ENCODE results near the gene PRM1. TPM values are rescaled to one million over a fixed set of nuclear protein-coding genes. Genes with fewer than 3 reads are reported as not detected.

The PRM1 gene
- total and polyA plus RNA-seq, 2 of the 13 experiments (the other 11 are each of a cell fraction or from before 2014, with no cell fraction given), result not detected

- TF ChIP-seq, protein P1, sequence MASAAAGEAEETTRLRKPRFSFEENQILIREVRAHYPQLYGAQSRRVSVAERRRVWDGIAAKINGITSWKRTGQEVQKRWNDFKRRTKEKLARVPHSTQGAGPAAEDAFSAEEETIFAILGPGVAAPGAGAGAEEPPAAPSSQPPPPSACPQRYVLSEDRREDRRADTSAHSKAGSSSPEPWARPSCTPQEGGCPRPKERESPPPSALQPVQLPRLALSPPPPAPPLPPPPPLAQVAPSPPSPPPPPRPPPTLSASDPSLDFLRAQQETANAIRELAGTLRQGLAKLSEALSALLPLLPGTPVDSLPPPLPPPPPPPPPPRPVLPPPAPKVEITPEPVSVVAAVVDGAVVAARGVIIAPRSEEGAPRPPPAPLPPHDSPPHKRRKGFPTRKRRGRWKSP (CRISPR knock-in tag; IDR thresholded peaks at IDR 0.05), result peak; percentile 80; the same call in 1 of the 2 replicates
- TF ChIP-seq XRCC5 (optimal IDR thresholded peaks at IDR 0.05; ENCODE audit: low read length) (peak; percentile 40), MYNN (CRISPR knock-in tag; IDR thresholded peaks at IDR 0.05; ENCODE audit: low read depth) (no peak), ISX (CRISPR knock-in tag; conservative IDR thresholded peaks at IDR 0.05) (no peak), PCBP1 (IDR thresholded peaks at IDR 0.05; ENCODE audit: borderline replicate concordance, low read depth, low read length) (peak; percentile 64; the same call in 1 of the 2 replicates), ZNF451 (CRISPR knock-in tag; IDR thresholded peaks at IDR 0.05) (no peak), ADNP (CRISPR knock-in tag; IDR thresholded peaks at IDR 0.05) (peak; percentile 11; the same call in 1 of the 2 replicates), ZUFSP (CRISPR knock-in tag; IDR thresholded peaks at IDR 0.05; ENCODE audit: borderline replicate concordance) (no peak), ISL2 (CRISPR knock-in tag; IDR thresholded peaks at IDR 0.05) (no peak), JUN (CRISPR knock-in tag; IDR thresholded peaks at IDR 0.05) (no peak; the same call in none of the 2 replicates), ZMYM4 (CRISPR knock-in tag; IDR thresholded peaks at IDR 0.05) (peak; percentile 69; the same call in 1 of the 2 replicates), ZNF274 (CRISPR knock-in tag; IDR thresholded peaks at IDR 0.05) (no peak; the same call in 1 of the 2 replicates), SALL1 (CRISPR knock-in tag; IDR thresholded peaks at IDR 0.05) (peak; percentile 86), ZNF782 (CRISPR knock-in tag; IDR thresholded peaks at IDR 0.05; ENCODE audit: borderline replicate concordance) (no peak), KLF15 (CRISPR knock-in tag; IDR thresholded peaks at IDR 0.05; ENCODE audit: borderline replicate concordance) (no peak), KDM4B (CRISPR knock-in tag; IDR thresholded peaks at IDR 0.05) (peak; percentile 38; the same call in 1 of the 2 replicates), ZNF569 (CRISPR knock-in tag; IDR thresholded peaks at IDR 0.05; ENCODE audit: borderline replicate concordance) (0 out of 2 replicates have a peak, but pooled peaks have one; percentile 14), LBX2 (CRISPR knock-in tag; IDR thresholded peaks at IDR 0.05; ENCODE audit: borderline replicate concordance) (0 out of 2 replicates have a peak, but pooled peaks have one; percentile 61), MED8 (CRISPR knock-in tag; IDR thresholded peaks at IDR 0.05; ENCODE audit: insufficient replicate concordance) (no peak)
- TF ChIP-seq, protein P2, sequence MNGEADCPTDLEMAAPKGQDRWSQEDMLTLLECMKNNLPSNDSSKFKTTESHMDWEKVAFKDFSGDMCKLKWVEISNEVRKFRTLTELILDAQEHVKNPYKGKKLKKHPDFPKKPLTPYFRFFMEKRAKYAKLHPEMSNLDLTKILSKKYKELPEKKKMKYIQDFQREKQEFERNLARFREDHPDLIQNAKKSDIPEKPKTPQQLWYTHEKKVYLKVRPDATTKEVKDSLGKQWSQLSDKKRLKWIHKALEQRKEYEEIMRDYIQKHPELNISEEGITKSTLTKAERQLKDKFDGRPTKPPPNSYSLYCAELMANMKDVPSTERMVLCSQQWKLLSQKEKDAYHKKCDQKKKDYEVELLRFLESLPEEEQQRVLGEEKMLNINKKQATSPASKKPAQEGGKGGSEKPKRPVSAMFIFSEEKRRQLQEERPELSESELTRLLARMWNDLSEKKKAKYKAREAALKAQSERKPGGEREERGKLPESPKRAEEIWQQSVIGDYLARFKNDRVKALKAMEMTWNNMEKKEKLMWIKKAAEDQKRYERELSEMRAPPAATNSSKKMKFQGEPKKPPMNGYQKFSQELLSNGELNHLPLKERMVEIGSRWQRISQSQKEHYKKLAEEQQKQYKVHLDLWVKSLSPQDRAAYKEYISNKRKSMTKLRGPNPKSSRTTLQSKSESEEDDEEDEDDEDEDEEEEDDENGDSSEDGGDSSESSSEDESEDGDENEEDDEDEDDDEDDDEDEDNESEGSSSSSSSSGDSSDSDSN (CRISPR knock-in tag; IDR thresholded peaks at IDR 0.05), result peak; percentile 80
- TF ChIP-seq, protein P3, sequence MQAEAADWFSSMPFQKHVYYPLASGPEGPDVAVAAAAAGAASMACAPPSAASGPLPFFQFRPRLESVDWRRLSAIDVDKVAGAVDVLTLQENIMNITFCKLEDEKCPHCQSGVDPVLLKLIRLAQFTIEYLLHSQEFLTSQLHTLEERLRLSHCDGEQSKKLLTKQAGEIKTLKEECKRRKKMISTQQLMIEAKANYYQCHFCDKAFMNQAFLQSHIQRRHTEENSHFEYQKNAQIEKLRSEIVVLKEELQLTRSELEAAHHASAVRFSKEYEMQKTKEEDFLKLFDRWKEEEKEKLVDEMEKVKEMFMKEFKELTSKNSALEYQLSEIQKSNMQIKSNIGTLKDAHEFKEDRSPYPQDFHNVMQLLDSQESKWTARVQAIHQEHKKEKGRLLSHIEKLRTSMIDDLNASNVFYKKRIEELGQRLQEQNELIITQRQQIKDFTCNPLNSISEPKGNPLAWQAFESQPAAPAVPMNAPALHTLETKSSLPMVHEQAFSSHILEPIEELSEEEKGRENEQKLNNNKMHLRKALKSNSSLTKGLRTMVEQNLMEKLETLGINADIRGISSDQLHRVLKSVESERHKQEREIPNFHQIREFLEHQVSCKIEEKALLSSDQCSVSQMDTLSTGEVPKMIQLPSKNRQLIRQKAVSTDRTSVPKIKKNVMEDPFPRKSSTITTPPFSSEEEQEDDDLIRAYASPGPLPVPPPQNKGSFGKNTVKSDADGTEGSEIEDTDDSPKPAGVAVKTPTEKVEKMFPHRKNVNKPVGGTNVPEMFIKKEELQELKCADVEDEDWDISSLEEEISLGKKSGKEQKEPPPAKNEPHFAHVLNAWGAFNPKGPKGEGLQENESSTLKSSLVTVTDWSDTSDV (CRISPR knock-in tag; IDR thresholded peaks at IDR 0.05), result peak; percentile 97
These were observed 27.6 kb upstream of the PRM1 start (continued) for GRCh38 chr16:11308493-11309283.
